ENCODE data around the gene TCP11.

The TCP11 gene

GRCh38 chr6:35184580-35185301 is 43.6 kb upstream of the TCP11 start:
- H3K4me1 ChIP-seq (ENCODE audit: insufficient read depth, low read length, poor library complexity, severe bottlenecking), result no peaks in the 10 kb centered on the region
- TF ChIP-seq EZH2phosphoT487 (IDR thresholded peaks at IDR 0.05; ENCODE audit: borderline replicate concordance), result no peak
- no peak for TF ChIP-seq CTCF (conservative IDR thresholded peaks at IDR 0.05; ENCODE audit: low read length)
- no peaks in the 10 kb centered on the region for H3K27me3 ChIP-seq (ENCODE audit: insufficient read depth, low read length, poor library complexity, severe bottlenecking)
- H3K36me3 ChIP-seq (ENCODE audit: insufficient read depth, low read length), result no peaks in the 10 kb centered on the region
- no peaks in the 10 kb centered on the region for H3K9me2 ChIP-seq (replicated peaks; ENCODE audit: low read depth, low read length)
- H3K4me2 ChIP-seq (ENCODE audit: low read depth, low read length, poor library complexity, severe bottlenecking), result no peak overlapping the region
- H3F3A ChIP-seq (ENCODE audit: low read depth), result no peaks in the 10 kb centered on the region
- H3K4me3 ChIP-seq (ENCODE audit: low read length, poor library complexity, severe bottlenecking), result no peak overlapping the region
- no peaks in the 10 kb centered on the region for H3K79me2 ChIP-seq (ENCODE audit: insufficient read depth, low read length)
- no peaks in the 10 kb centered on the region for H3K9me3 ChIP-seq (ENCODE audit: insufficient read depth, low read depth, low read length)
- H2AFZ ChIP-seq (ENCODE audit: low read length), result no peak overlapping the region
- no peaks in the 10 kb centered on the region for H4K20me1 ChIP-seq (ENCODE audit: insufficient read depth, low read length, poor library complexity, severe bottlenecking)
- H3K9ac ChIP-seq (ENCODE audit: low read depth, low read length, poor library complexity, severe bottlenecking), result no peak overlapping the region

DNA sequence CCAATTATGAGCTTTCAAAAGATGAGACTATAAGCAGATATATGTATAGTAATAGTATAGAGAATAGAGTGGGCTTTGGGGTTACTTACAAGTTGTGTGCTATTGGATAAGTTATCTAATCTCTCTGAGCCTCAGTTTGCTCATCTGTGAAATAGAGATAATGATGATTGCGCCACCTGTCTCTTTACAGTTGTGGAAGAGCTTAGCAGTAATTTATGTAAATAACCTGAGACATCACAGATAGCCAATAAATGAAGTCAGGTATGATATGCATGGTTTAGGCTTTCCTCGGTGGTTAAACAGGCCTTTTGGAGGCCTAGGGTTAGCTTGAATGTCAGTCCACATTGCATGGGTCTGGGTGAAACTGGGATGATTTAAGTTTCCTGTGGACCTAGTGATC is 42.8 kb upstream of the TCP11 start:
- Histone ChIP-seq H3F3A (ENCODE audit: low read depth) (no peaks in the 10 kb centered on the region), H3K9me2 (replicated peaks; ENCODE audit: low read depth, low read length) (no peaks in the 10 kb centered on the region), H3K79me2 (ENCODE audit: insufficient read depth, low read length) (no peaks in the 10 kb centered on the region), H3K9me3 (ENCODE audit: insufficient read depth, low read depth, low read length) (no peaks in the 10 kb centered on the region), H3K36me3 (ENCODE audit: insufficient read depth, low read length) (no peaks in the 10 kb centered on the region), H4K20me1 (ENCODE audit: insufficient read depth, low read length, poor library complexity, severe bottlenecking) (no peaks in the 10 kb centered on the region), H3K9ac (ENCODE audit: low read depth, low read length, poor library complexity, severe bottlenecking) (no peak overlapping the region), H3K4me1 (ENCODE audit: insufficient read depth, low read length, poor library complexity, severe bottlenecking) (no peaks in the 10 kb centered on the region), H3K4me3 (ENCODE audit: low read length, poor library complexity, severe bottlenecking) (no peak overlapping the region), H3K27me3 (ENCODE audit: insufficient read depth, low read length, poor library complexity, severe bottlenecking) (no peaks in the 10 kb centered on the region), H3K4me2 (ENCODE audit: low read depth, low read length, poor library complexity, severe bottlenecking) (no peak overlapping the region), H2AFZ (ENCODE audit: low read length) (no peak overlapping the region)
- no peak for TF ChIP-seq EZH2phosphoT487 (IDR thresholded peaks at IDR 0.05; ENCODE audit: borderline replicate concordance)
- no peak for TF ChIP-seq CTCF (conservative IDR thresholded peaks at IDR 0.05; ENCODE audit: low read length)

DNA sequence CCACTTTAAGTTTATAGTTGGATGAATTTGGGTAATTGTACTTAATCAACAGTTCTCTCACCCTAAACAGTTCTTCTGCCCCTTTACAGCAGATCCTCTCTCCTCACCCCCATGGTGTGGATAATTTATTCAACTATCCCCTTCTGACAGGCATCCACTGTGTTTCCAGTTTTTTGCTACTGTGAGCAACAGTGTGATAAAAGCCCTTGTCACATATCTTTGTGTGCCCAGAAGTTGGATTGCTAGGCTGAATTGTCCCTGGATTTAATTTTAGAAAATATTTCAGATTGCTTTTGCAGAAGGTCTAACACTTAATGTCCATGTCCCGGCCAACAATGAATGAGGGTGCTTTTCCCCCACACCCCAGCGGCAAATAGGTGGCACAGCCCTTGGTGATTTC is 42.1 kb upstream of the TCP11 start:
- H3K79me2 ChIP-seq (ENCODE audit: insufficient read depth, low read length), result no peaks in the 10 kb centered on the region
- no peaks in the 10 kb centered on the region for H3K4me1 ChIP-seq (ENCODE audit: insufficient read depth, low read length, poor library complexity, severe bottlenecking)
- H3F3A ChIP-seq (ENCODE audit: low read depth), result no peaks in the 10 kb centered on the region
- no peaks in the 10 kb centered on the region for H3K9me3 ChIP-seq (ENCODE audit: insufficient read depth, low read depth, low read length)
- H3K4me3 ChIP-seq (ENCODE audit: low read length, poor library complexity, severe bottlenecking), result no peak overlapping the region
- H3K27me3 ChIP-seq (ENCODE audit: insufficient read depth, low read length, poor library complexity, severe bottlenecking), result no peaks in the 10 kb centered on the region
- H3K9me2 ChIP-seq (replicated peaks; ENCODE audit: low read depth, low read length), result no peaks in the 10 kb centered on the region
- no peak overlapping the region for H3K9ac ChIP-seq (ENCODE audit: low read depth, low read length, poor library complexity, severe bottlenecking)
- no peak overlapping the region for H3K4me2 ChIP-seq (ENCODE audit: low read depth, low read length, poor library complexity, severe bottlenecking)
- no peak overlapping the region for H2AFZ ChIP-seq (ENCODE audit: low read length)
- H3K36me3 ChIP-seq (ENCODE audit: insufficient read depth, low read length), result no peaks in the 10 kb centered on the region
- no peak for TF ChIP-seq EZH2phosphoT487 (IDR thresholded peaks at IDR 0.05; ENCODE audit: borderline replicate concordance)
- no peak for TF ChIP-seq CTCF (conservative IDR thresholded peaks at IDR 0.05; ENCODE audit: low read length)
- no peaks in the 10 kb centered on the region for H4K20me1 ChIP-seq (ENCODE audit: insufficient read depth, low read length, poor library complexity, severe bottlenecking)
